ENCODE data around the gene NAA25. TPM values are rescaled to one million over a fixed set of nuclear protein-coding genes. Genes with fewer than 3 reads are reported as not detected.

NAA25 gene
- total RNA-seq, 1 experiment from 2014 or later = 39.2 TPM

DNA sequence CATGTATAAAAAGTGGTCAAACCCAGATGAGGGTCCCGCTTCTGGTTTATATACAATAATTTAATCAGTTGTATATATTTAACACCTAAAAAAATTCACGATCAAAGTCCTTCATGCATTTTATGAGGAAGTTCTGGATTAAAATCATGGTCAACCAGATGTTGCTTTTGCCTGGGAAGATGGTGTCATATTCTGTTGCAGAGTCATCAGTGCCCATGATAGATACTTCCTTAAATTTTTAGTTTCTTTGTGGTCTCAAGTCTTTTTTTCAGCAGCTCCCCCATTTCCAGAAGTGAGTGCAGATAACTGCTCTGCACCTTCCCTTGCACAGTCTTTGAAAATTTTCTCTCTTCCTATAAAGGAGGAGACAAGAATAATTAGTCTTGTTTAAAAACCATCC is 79.3 kb downstream of the NAA25 start:
- H3K9ac ChIP-seq (ENCODE audit: low read length) = no peak overlapping the region
- no peaks in the 10 kb centered on the region for H3K9me3 ChIP-seq (ENCODE audit: low read length)
- no peak overlapping the region for H3K4me3 ChIP-seq (ENCODE audit: low read length)
- DNase-seq = no peak
- H3K4me2 ChIP-seq (ENCODE audit: low read depth, low read length, poor library complexity, severe bottlenecking) = peak overlapping the region; percentile 9
- no peaks in the 10 kb centered on the region for H3K9me2 ChIP-seq (replicated peaks; ENCODE audit: insufficient read depth, low read length)
- H2AFZ ChIP-seq (ENCODE audit: low read length) = no peak overlapping the region
- H3K36me3 ChIP-seq (ENCODE audit: insufficient read depth, low read length) = peaks cover 60% of the 10 kb centered on the region
- peaks cover 21% of the 10 kb centered on the region for H3K79me2 ChIP-seq (ENCODE audit: low read length)
- H3K27ac ChIP-seq (ENCODE audit: low read length) = peak overlapping the region; percentile 63
- H3K4me1 ChIP-seq (ENCODE audit: low read length) = peaks cover 39% of the 10 kb centered on the region
- no peaks in the 10 kb centered on the region for H3K27me3 ChIP-seq (ENCODE audit: low read length)
- peaks cover 5% of the 10 kb centered on the region for H4K20me1 ChIP-seq (ENCODE audit: insufficient read depth, low read depth, low read length)

DNA sequence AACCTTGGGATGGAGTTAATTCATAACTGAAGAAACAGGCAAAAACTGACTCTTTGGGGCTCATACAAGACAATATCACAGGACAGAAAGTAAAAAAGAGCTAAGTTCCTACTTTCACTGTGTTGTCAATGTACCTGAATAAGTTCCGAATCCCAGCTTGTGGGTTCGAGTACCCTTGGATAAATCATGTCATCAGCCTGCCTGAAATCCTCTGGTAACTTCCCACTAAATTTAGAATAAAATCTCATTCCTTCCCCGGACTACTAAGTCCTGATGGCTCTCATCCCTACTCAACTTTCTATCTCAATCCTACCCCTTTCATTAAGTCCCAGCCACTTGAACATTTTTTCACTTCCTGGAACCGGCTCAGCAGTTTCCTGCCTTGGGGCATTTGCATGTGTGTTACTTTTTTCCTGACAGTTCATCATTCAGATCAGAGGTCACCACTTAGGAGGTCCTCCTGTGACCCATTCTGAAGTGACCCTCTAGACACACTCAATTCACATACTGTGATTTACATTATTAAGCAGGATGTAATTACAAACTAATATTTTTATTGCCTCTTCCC is 82.7 kb downstream of the NAA25 start:
- Histone ChIP-seq H3K36me3 (ENCODE audit: insufficient read depth, low read length) (peaks cover 51% of the 10 kb centered on the region), H3K4me1 (ENCODE audit: low read length) (peaks cover 44% of the 10 kb centered on the region), H2AFZ (ENCODE audit: low read length) (no peak overlapping the region), H3K9ac (ENCODE audit: low read length) (no peak overlapping the region), H3K9me3 (ENCODE audit: low read length) (no peaks in the 10 kb centered on the region), H3K4me3 (ENCODE audit: low read length) (no peak overlapping the region), H3K79me2 (ENCODE audit: low read length) (peaks cover 26% of the 10 kb centered on the region), H3K4me2 (ENCODE audit: low read depth, low read length, poor library complexity, severe bottlenecking) (peak overlapping the region; percentile 4), H4K20me1 (ENCODE audit: insufficient read depth, low read depth, low read length) (peaks cover 7% of the 10 kb centered on the region), H3K27me3 (ENCODE audit: low read length) (no peaks in the 10 kb centered on the region), H3K9me2 (replicated peaks; ENCODE audit: insufficient read depth, low read length) (no peaks in the 10 kb centered on the region), H3K27ac (ENCODE audit: low read length) (peak overlapping the region; percentile 68)
- peak; percentile 68 for DNase-seq

DNA sequence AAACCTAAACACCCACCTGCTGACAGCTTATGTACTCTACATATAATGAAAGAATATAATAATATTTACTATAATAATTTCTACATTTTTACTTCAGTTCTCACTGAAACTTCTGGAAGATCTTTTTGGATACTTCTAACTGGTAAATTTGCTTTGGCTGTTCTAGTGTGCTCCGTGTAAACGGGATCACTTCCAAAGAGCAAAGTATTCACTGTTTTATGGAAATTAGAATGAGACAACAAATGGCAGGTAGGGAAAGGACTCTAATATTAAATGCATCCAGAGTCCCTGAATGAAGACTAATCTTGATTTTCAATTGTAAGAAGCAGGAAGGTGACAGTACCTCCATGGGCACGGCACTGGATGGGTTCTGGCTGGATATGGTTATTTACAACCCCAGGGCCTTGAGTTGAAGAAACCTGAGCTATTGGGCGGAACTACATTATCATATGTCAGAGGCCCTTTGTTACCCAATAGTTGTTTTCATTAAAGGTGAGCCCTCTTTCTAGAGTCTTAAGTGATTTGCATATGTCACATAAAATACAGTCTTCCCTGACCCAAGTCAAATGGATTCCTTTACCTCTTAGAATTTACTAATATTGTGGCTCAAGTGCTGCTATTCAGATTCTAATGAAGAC is 84.7 kb downstream of the NAA25 start:
- Histone ChIP-seq H3K9me3 (ENCODE audit: low read length) (no peaks in the 10 kb centered on the region), H3K9ac (ENCODE audit: low read length) (no peak overlapping the region), H3K4me3 (ENCODE audit: low read length) (no peak overlapping the region), H3K79me2 (ENCODE audit: low read length) (peaks cover 45% of the 10 kb centered on the region), H3K27me3 (ENCODE audit: low read length) (no peaks in the 10 kb centered on the region), H2AFZ (ENCODE audit: low read length) (no peak overlapping the region), H4K20me1 (ENCODE audit: insufficient read depth, low read depth, low read length) (peaks cover 15% of the 10 kb centered on the region), H3K9me2 (replicated peaks; ENCODE audit: insufficient read depth, low read length) (no peaks in the 10 kb centered on the region), H3K36me3 (ENCODE audit: insufficient read depth, low read length) (peaks cover 46% of the 10 kb centered on the region), H3K4me2 (ENCODE audit: low read depth, low read length, poor library complexity, severe bottlenecking) (no peak overlapping the region), H3K27ac (ENCODE audit: low read length) (no peak overlapping the region), H3K4me1 (ENCODE audit: low read length) (peaks cover 29% of the 10 kb centered on the region)
- no peak for DNase-seq

DNA sequence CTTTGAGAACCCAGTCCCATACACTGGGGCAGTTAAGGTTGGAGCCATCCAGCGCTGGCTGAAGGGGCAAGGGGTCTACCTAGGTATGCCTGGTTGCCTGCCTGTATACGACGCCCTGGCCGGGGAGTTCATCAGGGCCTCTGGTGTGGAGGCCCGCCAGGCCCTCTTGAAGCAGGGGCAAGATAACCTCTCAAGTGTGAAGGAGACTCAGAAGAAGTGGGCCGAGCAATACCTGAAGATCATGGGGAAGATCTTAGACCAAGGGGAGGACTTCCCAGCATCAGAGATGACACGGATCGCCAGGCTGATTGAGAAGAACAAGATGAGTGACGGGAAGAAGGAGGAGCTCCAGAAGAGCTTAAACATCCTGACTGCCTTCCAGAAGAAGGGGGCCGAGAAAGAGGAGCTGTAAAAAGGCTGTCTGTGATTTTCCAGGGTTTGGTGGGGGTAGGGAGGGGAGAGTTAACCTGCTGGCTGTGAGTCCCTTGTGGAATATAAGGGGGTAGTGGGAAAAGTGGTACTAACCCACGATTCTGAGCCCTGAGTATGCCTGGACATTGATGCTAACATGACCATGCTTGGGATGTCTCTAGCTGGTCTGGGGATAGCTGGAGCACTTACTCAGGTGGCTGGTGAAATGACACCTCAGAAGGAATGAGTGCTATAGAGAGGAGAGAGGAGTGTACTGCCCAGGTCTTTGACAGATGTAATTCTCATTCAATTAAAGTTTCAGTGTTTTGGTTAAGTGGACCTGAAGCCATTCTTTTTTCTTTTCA is 86.2 kb downstream of the NAA25 start:
- Histone ChIP-seq H3K4me2 (ENCODE audit: low read depth, low read length, poor library complexity, severe bottlenecking) (no peak overlapping the region), H3K9ac (ENCODE audit: low read length) (no peak overlapping the region), H3K9me2 (replicated peaks; ENCODE audit: insufficient read depth, low read length) (no peaks in the 10 kb centered on the region), H2AFZ (ENCODE audit: low read length) (no peak overlapping the region), H3K4me3 (ENCODE audit: low read length) (no peak overlapping the region), H3K36me3 (ENCODE audit: insufficient read depth, low read length) (peaks cover 46% of the 10 kb centered on the region), H3K4me1 (ENCODE audit: low read length) (peaks cover 25% of the 10 kb centered on the region), H3K9me3 (ENCODE audit: low read length) (no peaks in the 10 kb centered on the region), H4K20me1 (ENCODE audit: insufficient read depth, low read depth, low read length) (peaks cover 24% of the 10 kb centered on the region), H3K79me2 (ENCODE audit: low read length) (peaks cover 51% of the 10 kb centered on the region), H3K27ac (ENCODE audit: low read length) (no peak overlapping the region), H3K27me3 (ENCODE audit: low read length) (no peaks in the 10 kb centered on the region)
- DNase-seq = no peak

DNA sequence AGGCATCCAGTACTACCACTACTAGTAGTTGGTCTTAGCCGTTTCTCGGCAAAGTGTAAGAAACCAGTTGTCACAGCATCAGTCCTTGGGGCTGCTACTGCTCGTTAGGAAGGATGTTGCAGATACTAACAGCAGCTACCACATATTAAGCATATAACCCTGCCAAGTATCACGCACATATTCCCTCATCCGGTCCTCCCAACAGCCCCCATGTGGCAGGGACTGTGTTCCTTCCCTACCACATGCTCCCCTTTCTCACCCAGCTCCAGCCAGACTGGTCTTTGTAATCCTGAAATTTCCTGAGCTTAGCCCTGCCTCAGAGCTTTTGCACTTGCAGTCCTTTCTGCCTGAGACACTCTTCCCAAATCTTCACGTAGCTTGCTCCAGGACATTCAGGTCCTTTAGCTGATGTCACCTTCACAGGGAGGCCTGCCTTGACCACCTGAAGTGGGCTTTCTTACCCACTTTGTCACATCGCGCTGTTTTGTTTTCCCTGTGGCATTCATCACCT is 87.6 kb downstream of the NAA25 start:
- H4K20me1 ChIP-seq (ENCODE audit: insufficient read depth, low read depth, low read length) = peaks cover 36% of the 10 kb centered on the region
- H2AFZ ChIP-seq (ENCODE audit: low read length) = no peak overlapping the region
- H3K79me2 ChIP-seq (ENCODE audit: low read length) = peaks cover 63% of the 10 kb centered on the region
- H3K27ac ChIP-seq (ENCODE audit: low read length) = no peak overlapping the region
- peaks cover 52% of the 10 kb centered on the region for H3K36me3 ChIP-seq (ENCODE audit: insufficient read depth, low read length)
- no peak overlapping the region for H3K9ac ChIP-seq (ENCODE audit: low read length)
- peaks cover 19% of the 10 kb centered on the region for H3K4me1 ChIP-seq (ENCODE audit: low read length)
- H3K4me3 ChIP-seq (ENCODE audit: low read length) = no peak overlapping the region
- no peaks in the 10 kb centered on the region for H3K9me2 ChIP-seq (replicated peaks; ENCODE audit: insufficient read depth, low read length)
- no peaks in the 10 kb centered on the region for H3K9me3 ChIP-seq (ENCODE audit: low read length)
- H3K4me2 ChIP-seq (ENCODE audit: low read depth, low read length, poor library complexity, severe bottlenecking) = no peak overlapping the region
- DNase-seq = no peak
- no peaks in the 10 kb centered on the region for H3K27me3 ChIP-seq (ENCODE audit: low read length)

DNA sequence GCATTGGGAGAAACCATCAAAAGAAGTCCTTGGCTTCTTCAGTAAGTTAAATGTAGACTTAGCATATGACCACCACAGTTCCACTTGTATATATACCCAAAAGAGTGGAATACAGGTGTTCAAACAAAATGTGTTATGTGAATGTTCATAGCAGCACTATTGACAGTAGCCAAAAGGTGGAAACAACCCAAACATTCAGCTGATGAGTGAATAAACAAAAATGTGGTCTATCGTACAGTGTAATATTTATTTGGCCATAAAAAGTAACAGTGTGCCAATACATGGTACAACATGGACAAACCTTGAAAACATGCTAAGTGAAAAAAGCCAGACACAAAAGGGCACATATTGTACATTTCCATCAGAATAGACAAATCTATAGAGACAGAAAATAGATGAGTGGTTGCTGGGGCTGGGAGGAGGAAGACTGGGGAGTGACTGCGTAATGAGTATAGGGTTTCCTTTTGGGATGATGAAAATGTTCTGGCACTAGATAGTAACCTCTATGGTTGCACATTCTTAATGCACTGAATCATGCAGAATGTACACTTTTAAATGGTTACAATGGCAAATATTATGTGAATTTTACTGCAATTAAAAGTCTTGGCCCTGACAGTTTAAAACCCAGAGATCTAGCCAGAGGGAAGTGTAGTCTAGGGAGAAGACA is 89.9 kb downstream of the NAA25 start:
- no peaks in the 10 kb centered on the region for H3K27me3 ChIP-seq (ENCODE audit: low read length)
- H3K9ac ChIP-seq (ENCODE audit: low read length) = no peak overlapping the region
- H3K4me2 ChIP-seq (ENCODE audit: low read depth, low read length, poor library complexity, severe bottlenecking) = no peak overlapping the region
- H2AFZ ChIP-seq (ENCODE audit: low read length) = no peak overlapping the region
- no peaks in the 10 kb centered on the region for H3K9me2 ChIP-seq (replicated peaks; ENCODE audit: insufficient read depth, low read length)
- no peaks in the 10 kb centered on the region for H3K9me3 ChIP-seq (ENCODE audit: low read length)
- no peak for DNase-seq
- H3K79me2 ChIP-seq (ENCODE audit: low read length) = peaks cover 77% of the 10 kb centered on the region
- no peak overlapping the region for H3K27ac ChIP-seq (ENCODE audit: low read length)
- H4K20me1 ChIP-seq (ENCODE audit: insufficient read depth, low read depth, low read length) = peaks cover 42% of the 10 kb centered on the region
- no peak overlapping the region for H3K4me3 ChIP-seq (ENCODE audit: low read length)
- H3K4me1 ChIP-seq (ENCODE audit: low read length) = peaks cover 20% of the 10 kb centered on the region
- peaks cover 50% of the 10 kb centered on the region for H3K36me3 ChIP-seq (ENCODE audit: insufficient read depth, low read length)

DNA sequence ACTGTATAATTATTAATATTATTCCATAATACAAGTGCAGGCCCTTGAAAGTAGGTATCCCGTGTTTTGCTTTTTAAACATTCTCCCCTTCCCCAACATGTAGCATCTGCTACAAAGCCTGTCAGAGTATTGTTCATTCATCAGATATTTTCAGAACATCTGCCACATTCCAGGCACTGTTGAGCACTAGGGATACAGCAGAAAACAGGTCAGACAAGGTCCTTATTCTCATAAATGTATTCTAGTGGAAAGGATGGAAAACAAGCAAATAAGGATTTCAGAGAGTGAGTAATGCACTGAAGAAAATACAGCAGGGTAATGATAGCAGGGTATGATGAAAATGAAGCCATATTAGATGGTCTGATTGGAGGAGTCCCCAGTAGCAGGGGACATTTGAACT is 91.5 kb downstream of the NAA25 start:
- Histone ChIP-seq H3K9ac (ENCODE audit: low read length) (no peak overlapping the region), H3K4me3 (ENCODE audit: low read length) (no peak overlapping the region), H2AFZ (ENCODE audit: low read length) (no peak overlapping the region), H3K4me1 (ENCODE audit: low read length) (peaks cover 27% of the 10 kb centered on the region), H3K27me3 (ENCODE audit: low read length) (no peaks in the 10 kb centered on the region), H3K9me2 (replicated peaks; ENCODE audit: insufficient read depth, low read length) (no peaks in the 10 kb centered on the region), H3K79me2 (ENCODE audit: low read length) (peaks cover 84% of the 10 kb centered on the region), H4K20me1 (ENCODE audit: insufficient read depth, low read depth, low read length) (peaks cover 42% of the 10 kb centered on the region), H3K27ac (ENCODE audit: low read length) (peak overlapping the region; percentile 39; the same call in 1 of the 2 replicates), H3K4me2 (ENCODE audit: low read depth, low read length, poor library complexity, severe bottlenecking) (no peak overlapping the region), H3K9me3 (ENCODE audit: low read length) (no peaks in the 10 kb centered on the region), H3K36me3 (ENCODE audit: insufficient read depth, low read length) (peaks cover 43% of the 10 kb centered on the region)
- no peak for DNase-seq

DNA sequence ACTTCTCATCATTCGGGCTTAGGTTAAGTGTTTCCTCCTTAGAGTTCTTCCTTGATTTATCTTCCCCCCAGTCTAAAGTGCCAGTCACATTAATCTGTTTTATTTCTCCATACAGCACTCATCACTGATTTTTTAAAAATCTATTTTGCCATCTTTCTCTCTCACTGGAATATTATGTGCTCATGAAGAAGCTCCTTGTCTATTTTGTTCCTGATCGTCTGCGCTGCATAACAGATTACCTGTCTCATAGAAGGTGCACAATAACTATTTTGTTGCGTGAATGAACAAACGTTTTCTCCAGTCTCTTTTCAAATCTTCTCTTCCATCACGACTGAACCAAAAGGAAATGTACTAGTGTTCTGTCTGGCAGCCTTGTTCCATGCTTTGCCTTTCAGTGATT is 92.6 kb downstream of the NAA25 start:
- H3K4me2 ChIP-seq (ENCODE audit: low read depth, low read length, poor library complexity, severe bottlenecking) = no peak overlapping the region
- H2AFZ ChIP-seq (ENCODE audit: low read length) = no peak overlapping the region
- no peaks in the 10 kb centered on the region for H3K9me2 ChIP-seq (replicated peaks; ENCODE audit: insufficient read depth, low read length)
- peaks cover 89% of the 10 kb centered on the region for H3K79me2 ChIP-seq (ENCODE audit: low read length)
- DNase-seq = no peak
- peaks cover 40% of the 10 kb centered on the region for H3K36me3 ChIP-seq (ENCODE audit: insufficient read depth, low read length)
- no peaks in the 10 kb centered on the region for H3K27me3 ChIP-seq (ENCODE audit: low read length)
- H3K9ac ChIP-seq (ENCODE audit: low read length) = no peak overlapping the region
- H3K27ac ChIP-seq (ENCODE audit: low read length) = peak overlapping the region; percentile 97
- no peak overlapping the region for H3K4me3 ChIP-seq (ENCODE audit: low read length)
- no peaks in the 10 kb centered on the region for H3K9me3 ChIP-seq (ENCODE audit: low read length)
- H3K4me1 ChIP-seq (ENCODE audit: low read length) = peaks cover 38% of the 10 kb centered on the region
- peaks cover 42% of the 10 kb centered on the region for H4K20me1 ChIP-seq (ENCODE audit: insufficient read depth, low read depth, low read length)
